Stimulated activated CD4-positive, alpha-beta T cell treated with anti-CD3 and anti-CD28 coated beads, Interleukin-12 subunit alpha, Interleukin-12 subunit beta, amount 100 ng/mL, for 4 hours (primary cell): Measurements from ENCODE around the gene GALE.
"Not testable (repeated sequence)": the region's sequence is repeated elsewhere in the genome, so short reads cannot be mapped to it uniquely, and the experiment has no call there.

Experiments used
- DNase-seq: peaks from one replicate; pipeline ENCODE4 v3.0.0-alpha.2; 2020

GALE gene

GRCh38 chr1:23807453-23807852, 6.9 kb upstream of the GALE start:
- DNase-seq: no peak

DNA sequence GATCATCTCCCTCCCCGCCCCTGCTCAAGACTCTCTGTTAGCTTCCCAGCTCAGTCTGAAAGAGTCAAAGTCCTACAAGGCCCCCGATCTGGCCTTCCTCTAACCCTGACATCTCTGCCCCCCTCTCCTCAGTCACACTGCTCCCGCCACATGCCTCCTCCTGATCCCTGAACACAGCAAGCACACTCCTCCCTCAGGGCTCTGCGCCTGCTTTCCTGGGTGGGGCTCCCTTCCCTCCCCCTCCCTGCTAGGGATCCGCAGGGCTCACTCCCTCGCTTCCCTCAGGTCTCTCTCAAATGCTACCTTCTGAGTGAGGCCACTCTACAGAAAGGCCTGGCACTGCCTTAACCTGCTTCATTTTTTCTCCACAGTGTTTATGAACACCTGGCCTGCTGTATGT, 5.7 kb upstream of the GALE start:
- no peak for DNase-seq

- no peak for DNase-seq
Observed at GRCh38 chr1:23805025-23805424, 4.5 kb upstream of the GALE start.

- no peak for DNase-seq
Observed at GRCh38 chr1:23804183-23804835, 3.8 kb upstream of the GALE start.

GRCh38 chr1:23803674-23804073, 3.1 kb upstream of the GALE start:
- no peak for DNase-seq

DNA sequence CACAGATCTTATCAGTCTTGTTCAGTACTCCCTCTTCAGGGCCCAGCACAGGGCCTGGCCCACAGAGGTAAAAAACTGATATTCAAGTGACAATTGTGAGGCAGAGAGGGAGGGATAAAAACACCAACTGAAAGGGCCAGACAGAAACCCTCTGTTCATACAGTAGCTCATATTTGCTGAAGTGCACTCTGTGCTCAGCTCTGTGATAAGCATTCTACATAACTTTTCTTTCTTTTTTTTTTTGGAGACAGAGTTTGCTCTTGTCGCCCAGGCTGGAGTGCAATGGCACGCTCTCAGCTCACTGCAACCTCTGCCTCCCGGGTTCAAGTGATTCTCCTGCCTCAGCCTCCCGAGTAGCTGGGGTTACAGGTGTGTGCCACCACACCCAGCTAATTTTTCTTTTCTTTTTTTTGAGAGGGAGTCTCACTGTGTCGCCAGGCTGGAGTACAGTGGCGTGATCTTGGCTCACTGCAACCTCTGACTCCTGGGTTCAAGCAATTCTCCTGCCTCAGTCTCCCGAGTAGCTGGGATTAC, 2.3 kb upstream of the GALE start:
- DNase-seq: not testable (repeated sequence)

GRCh38 chr1:23801876-23802275, 1.3 kb upstream of the GALE start:
- no peak for DNase-seq

DNA sequence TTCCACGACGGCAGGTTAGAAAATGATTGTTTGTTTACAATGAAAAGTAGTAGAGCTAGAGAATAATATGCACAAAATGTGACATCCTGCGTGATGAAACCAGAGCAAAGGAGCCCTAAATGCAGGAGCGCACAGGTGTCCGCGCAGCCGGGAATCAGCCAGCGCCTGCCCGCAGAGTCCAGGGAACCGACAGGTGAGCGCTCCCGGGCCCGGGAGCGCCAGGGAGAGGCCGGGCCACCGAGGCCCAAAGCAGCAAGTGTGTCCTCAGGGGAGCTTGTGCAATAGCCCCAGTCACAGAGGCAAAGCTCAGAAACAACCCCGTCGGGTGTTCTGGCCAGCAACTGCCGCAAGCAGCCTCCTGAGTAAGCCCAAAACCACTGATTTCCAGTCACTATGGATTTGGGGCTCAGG, 789 bp upstream of the GALE start:
- DNase-seq: no peak

DNA sequence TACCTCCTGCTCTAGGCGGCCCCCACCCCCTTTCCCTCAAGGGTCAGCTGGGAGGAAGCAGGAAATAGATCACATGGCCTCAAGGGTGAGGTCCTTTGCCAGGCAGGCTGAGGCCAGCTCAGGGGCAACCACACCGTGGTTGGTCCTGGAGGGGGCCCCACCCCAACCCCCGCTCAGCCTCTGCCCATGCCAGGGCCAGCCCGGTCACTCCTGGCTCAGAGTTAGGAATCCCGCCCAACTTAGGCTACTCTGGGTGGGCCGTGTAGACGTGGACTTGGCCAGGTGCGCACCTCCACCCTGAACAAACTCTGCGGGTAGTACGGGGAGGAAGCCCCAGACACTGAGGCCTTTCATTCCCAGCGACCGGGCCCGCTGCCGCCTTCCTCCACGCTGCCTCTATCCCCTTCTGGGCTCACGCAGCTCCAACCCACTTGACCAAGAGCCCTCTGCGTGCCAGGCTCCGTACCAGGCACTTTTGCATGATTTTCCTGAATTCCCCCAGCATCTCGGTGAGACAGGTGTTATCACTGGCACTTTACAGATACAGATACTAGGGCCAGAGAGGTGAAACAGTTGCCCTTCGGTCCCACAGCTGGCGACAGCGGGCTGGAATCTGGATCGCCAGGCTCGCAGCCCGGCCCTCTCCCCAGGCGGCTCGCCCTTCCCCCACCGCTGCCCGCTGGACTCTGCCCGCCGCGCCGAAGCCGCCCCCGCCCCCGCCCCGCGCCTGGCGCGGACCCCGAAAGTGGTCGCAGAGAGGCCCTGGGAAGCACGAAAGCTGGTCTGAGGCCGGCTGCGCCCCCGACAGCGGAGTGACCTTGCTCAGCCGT, 769 bp downstream of the GALE start:
- DNase-seq: no peak

DNA sequence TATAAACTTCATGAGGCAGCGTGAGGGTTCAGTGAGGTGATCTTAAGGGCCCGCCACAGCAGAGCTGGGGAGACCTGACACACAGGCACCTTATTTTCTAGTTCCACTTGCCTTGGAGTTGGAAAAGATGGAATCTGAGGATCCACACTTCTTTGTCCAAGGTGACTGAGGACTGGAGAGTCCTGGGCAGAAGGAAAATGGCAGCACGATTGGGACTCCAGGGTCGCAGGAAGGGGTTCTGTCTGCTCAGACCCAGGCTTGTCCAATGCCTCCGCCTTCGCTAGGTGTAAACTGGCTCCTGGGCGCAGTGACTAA, 1.3 kb downstream of the GALE start:
- no peak for DNase-seq

DNA sequence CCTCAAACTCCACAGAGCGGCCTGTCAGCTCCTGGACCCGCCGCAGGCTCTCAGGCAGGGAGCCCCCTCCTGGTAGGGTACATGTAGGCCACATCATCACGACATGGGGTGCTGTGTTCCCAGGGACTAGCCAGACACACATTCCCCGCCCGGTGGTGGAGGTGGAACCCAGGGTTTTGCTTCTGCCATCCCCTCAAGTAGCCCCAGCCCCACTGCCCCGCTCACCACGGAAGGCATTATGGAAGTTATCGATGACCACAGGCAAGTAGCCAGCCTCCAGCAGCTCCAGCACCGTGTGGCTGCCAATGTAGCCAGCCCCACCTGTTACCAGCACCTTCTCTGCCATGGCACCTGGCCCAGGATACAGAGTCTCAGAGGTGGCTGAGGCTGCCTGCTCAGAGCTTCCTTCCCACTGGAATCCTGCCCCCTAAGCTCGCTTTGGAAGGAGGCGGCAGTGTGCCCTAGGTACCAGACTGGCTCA, 1.9 kb downstream of the GALE start:
- DNase-seq: no peak

DNA sequence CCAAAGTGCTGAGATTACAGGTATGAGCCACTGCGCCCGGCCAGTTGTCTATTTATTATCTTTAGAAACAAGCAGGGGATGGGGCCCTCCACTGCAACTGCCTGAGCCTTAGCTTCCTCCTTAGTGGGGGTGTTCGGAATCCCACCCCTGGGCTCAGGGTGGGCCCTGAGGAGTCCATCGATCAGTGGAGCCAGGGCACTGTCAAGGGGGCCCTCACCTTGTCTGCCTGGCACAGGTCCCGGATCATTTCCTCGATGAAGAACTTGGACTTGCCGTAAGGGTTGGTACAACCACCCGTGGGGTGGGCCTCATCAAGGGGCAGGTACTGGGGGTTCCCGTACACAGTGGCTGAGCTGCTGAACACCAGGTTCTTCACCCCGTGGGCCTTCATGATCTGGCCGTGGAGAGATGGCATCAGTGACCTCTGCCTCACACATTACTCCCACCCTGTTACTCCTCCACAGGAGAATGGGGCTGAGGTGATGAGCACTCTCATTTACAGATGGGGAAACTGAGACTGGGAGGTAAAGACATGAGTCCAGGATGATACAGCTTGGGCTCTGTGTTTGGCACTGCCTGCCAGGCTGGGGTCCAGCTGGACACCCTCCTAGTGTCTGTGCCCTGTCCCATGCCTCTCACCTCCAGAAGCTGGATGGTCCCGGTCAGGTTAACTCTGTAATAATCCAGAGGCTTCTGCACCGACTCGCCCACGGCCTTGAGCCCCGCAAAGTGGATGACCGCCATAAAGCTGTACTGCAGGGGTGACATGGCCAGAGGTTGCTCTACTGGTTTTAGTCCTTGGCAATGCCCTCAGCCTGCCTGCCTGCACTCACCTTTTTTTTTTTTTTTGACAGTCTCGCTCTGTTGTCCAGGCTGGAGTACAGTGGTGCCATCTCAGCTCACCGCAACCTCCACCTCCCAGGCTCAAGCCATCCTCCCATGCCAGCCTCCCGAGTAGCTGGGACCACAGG, 2.8 kb downstream of the GALE start:
- DNase-seq: no peak

DNA sequence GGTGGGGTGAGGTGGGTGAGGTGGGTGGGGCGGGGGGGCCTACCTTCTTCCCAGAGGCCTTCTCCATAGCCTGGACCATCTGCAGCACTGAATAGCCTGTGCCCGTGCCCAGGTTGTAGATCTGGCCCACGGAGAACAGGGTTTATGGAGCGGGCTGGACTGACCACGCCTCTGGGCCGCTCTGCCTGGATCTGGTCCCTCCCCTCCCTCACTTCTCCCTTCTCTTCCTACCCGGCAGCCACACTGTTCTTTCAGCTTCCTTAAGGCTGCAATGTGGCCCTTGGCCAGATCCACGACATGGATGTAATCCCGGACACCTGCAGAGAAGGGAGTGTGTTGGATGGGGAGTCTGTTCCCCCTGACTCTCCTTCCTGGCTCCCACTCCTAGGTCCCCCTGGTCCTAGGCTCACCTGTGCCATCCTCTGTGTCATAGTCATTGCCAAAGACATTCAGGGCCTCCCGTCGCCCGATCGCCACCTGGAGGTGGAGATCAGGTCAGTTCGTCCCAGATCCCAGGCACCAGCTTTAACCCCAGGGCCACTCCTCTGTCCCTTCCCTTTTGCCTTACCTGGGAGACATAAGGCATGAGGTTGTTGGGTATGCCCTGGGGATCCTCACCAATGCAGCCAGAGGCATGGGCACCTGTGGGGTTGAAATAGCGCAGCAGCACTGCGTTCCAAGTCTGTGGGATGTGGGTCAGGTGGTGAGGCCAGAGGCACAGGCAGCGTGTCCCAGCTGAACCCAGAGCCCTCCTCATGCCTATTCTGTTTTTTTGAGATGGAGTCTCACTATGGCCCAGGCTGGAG, 3.9 kb downstream of the GALE start:
- no peak for DNase-seq

DNA sequence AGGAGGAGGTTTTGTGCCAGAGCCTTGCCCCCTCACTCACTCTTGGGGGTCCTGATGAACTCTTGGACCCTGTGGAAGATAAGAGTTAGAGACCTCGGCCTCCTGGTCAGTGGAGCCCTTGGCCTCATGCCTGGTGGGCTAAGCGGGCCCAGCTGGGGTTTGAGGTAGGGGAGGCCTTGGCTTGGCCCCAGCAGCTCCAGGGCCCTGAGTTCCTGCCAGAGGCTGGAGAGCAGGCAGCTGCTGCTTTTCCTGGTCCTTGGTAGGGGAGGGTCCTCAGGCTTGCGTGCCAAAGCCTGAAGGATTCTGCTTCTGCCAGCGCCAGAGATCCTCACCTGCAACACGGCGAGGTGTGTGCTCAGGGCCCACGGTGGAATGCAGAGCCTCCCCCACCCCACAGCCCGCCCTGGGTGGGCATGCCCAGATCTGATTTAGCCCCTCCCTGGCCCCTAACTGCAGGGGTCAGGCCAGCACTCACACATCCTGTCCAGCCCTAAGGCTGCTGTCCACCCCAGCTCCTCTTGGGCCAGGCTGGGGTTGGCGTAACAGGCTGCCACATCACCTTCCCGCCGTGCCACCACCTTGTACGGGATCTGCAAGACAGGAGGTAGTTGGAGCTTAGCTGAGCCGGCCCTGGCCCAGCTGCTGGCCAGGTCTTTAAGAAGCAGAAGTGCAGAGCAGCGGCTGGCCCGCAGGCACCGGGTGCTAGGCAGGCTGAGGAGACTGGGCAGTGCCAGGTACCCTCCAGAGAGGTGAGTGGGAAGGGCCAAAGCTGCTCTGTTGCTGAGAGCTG, 4.7 kb downstream of the GALE start:
- DNase-seq: no peak

DNA sequence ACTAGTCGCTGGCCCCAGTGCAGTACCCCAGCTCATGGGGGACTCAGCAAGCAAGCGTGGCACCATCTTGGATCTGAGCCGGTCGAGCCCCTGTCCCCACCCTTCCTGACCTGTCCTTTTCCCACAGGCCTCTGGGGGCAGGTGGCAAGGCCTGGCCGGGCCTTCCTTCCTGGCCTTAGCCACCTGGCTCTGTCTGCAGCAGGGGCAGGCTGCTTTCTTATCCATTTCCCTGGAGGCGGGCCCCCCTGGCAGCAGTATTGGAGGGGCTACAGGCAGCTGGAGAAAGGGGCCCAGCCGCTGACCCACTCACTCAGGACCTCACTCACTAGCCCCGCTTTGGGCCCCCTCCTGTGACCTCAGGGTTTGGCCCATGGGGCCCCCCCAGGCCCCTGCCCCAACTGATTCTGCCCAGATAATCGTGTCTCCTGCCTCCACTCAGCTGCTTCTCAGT, 5.8 kb downstream of the GALE start:
- DNase-seq: not testable (repeated sequence)

DNA sequence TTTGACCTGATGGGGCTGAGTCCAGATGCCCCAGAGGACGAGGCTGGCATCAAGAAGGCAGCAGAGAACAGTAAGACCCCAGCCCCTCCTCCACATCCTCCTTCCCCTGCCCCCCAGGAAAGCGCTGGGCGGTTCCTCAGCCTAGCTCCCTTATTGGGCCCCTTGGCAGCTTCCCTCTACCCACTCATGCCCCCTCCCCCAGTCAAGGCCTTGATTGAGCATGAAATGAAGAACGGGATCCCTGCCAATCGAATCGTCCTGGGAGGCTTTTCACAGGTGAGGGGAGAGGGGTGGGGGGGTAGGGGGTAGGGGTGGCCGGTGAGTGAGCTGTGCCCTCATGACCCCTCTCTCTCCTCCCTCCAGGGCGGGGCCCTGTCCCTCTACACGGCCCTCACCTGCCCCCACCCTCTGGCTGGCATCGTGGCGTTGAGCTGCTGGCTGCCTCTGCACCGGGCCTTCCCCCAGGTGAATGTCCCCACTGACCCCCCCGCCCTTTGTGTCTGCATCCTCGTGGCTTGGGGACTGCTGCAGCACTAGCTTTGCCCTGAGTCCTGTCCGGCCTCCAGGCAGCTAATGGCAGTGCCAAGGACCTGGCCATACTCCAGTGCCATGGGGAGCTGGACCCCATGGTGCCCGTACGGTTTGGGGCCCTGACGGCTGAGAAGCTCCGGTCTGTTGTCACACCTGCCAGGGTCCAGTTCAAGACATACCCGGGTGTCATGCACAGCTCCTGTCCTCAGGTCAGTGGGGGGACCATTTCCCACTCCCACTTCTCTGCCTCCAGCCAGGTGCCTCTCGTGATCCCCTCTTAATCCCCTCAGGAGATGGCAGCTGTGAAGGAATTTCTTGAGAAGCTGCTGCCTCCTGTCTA, 6.5 kb downstream of the GALE start:
- no peak for DNase-seq

DNA sequence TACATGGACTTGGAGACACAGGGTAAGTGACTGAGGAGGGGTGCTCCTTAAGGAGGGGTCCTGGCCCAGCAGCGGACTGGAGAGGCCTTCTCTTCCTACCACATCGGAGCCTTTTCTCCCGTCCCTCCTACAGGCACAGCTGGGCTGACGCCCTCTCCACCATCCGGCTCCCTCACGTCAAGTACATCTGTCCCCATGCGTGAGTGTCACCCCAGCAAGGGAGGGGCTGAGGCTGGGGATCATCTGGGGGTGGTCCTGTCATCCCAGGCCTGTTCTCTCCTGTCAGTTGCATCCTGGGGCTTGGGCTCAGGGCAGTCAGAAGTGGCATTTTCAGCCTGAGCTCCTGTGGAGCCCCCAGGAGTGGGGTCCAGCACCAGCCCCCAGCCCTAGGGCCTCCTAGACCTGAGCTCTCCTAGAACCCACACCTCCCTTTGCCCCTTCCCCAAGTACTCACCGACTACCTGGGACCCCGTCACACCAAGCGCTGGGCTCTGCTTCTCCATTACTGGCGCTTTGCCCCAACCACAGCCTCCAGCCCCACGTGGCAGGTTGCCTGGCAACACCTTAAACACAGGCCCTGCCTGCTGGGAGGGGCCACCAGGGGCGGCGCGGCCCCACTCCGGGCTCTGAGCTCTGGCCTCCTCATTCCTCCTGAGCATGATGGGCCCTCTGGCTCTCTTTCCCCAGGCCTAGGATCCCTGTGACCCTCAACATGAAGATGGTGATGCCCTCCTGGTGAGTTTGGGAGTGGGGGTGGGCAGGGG, 7.4 kb downstream of the GALE start:
- no peak for DNase-seq

- DNase-seq: no peak
Observed at GRCh38 chr1:23792151-23792945, 8.2 kb downstream of the GALE start.
